Femur (tissue), 1 donor: ENCODE results near the gene HBG2.

Source experiments
- DNase-seq: peaks from one replicate; pipeline ENCODE4 v3.0.0-alpha.2; 2017

Gene HBG2

GRCh38 chr11:5226732-5227310, 27.8 kb downstream of the HBG2 start, which contains the start of gene HBB:
TSS of gene HBB (minus strand) at chr11:5227071. CDS start at chr11:5227021, 50 bp downstream.
- no peak for DNase-seq

- DNase-seq, result peak; percentile 19
These were observed 29.1 kb downstream of the HBG2 start for GRCh38 chr11:5225480-5225871.

GRCh38 chr11:5224538-5225479, 29.8 kb downstream of the HBG2 start:
- DNase-seq, result no peak

GRCh38 chr11:5223686-5224085, 30.9 kb downstream of the HBG2 start:
- DNase-seq, result no peak

GRCh38 chr11:5223146-5223545, 31.4 kb downstream of the HBG2 start:
- DNase-seq, result no peak

GRCh38 chr11:5210376-5210885, 44.1 kb downstream of the HBG2 start:
- no peak for DNase-seq

DNA sequence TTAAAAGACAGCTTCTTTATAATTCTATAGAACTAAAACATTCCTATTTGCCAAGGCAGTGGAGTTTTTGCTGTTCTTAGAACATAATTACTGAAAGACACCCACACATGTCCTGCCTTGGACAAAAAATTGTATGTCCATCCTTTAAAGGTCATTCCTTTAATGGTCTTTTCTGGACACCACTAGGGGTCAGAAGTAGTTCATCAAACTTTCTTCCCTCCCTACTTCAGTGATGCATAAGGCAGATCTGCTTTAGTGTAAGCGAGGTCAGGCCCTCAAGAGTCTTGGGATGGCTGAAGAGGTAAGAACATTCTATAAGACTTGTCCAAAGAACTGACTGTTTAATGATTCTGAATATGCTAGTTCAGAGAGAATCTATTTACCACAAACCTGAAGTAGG, 49.8 kb downstream of the HBG2 start:
- no peak for DNase-seq

GRCh38 chr11:5203366-5203765, 51.2 kb downstream of the HBG2 start:
- no peak for DNase-seq
